GM21515 (cell line): ENCODE data around the gene IL6R.

Experiments used
- ATAC-seq: cut with Tn5 transposase; IDR thresholded peaks from one replicate; pipeline ENCODE4 v1.9.1; 2021; ENCODE audit not compliant: unreplicated experiment

The IL6R gene

GRCh38 chr1:154446789-154447188 lies 41.6 kb downstream of the IL6R start:
- ATAC-seq = no peak

DNA sequence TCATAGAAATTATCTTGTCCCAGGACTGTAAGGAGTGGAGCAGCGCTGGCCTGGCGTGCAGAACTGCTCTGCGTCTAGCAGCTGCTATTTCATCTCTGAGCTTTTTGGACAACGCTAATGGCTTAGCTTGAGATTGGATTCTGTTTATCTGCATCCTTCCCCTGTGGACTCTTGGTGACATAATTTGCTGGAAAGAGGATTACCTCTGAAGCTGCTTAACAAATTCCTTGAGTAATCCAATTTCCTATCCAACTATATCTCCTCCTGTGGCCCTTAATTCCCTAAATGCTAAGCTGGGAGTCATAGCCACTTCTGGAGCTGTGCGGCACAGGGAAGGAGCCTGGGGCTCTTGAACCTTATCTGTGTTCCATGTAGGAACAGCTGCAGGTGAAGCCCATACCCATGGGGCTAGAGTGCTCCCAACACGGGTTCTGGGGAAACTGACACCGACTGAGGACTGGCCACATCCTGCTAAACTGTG lies 43.2 kb downstream of the IL6R start:
- no peak for ATAC-seq

DNA sequence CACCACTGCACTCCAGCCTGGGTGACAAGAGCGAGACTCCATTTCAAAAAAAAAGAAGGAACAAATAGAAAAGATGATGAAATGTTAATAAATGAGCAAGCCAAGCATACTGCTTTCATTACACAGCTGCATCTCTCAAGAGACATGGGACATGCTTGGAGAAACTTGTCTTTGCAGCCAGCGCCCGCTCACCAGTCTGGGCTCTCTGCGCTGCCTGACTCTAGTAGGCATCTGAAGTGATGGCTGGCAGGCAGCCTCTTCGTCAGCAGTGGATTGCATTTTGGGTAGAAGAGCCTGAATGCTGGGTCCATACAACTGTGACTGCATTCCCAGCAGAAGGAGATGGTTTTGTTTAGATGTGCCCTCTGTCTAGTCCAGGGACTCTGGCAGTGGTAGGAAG lies 48.0 kb downstream of the IL6R start:
- no peak for ATAC-seq

DNA sequence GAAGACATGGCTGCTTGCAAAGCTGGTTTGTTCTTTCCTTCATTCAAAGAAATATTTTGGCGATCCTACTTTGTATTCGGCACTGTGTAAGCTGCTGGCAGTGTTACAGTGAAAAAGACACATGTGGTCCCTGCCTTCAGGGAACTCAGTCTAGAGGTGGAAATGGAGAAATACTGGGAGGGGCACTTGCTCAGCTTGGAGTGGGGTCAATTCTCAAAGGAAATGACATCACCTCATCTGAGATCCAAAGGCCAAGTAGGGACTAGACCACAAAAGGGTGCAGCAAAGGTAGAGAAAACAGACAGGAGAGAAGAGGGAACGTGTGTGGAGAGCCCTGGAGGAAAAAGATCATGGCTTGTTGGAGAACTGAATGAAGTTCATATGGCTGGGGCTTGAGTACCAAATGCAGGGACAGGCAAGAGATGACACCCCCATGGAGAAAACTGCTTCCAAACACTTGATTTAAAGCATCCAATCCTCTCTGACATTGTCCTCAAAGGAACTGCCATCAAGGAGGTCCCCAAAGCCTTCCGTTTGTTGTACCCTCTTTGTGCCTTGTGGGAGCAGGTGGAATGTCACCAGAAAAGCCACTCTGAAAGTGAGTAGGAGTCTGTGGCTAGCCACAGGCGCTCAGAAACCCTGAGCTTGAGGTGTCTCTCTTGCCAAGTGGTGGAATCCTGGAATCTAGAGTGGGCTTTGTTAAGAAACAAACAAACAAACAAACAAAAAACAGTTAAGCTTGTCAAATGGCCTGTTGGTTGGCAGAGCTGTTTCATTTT lies 48.6 kb downstream of the IL6R start:
- no peak for ATAC-seq

GRCh38 chr1:154454386-154455120 lies 49.4 kb downstream of the IL6R start:
- no peak for ATAC-seq

DNA sequence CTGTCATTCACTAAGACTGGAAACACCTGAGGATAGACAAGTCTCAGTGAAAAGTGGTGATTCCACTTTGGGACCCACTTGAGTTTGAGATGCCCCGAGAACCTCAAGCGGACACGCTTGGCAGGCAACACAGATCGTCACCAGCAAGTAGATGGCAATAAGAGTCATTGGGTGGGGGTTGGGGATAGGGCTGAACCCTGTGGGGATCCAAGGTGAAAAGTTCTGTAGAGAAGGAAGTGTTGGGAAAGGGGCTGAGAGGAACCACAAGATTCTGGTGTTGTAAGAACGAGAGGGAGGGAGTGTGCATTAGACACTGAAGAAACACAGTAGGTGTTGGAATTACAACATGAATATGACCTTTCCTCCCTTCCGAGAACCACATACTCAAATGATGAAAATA lies 51.5 kb downstream of the IL6R start:
- no peak for ATAC-seq

GRCh38 chr1:154459080-154459479 lies 53.9 kb downstream of the IL6R start:
- ATAC-seq = no peak

DNA sequence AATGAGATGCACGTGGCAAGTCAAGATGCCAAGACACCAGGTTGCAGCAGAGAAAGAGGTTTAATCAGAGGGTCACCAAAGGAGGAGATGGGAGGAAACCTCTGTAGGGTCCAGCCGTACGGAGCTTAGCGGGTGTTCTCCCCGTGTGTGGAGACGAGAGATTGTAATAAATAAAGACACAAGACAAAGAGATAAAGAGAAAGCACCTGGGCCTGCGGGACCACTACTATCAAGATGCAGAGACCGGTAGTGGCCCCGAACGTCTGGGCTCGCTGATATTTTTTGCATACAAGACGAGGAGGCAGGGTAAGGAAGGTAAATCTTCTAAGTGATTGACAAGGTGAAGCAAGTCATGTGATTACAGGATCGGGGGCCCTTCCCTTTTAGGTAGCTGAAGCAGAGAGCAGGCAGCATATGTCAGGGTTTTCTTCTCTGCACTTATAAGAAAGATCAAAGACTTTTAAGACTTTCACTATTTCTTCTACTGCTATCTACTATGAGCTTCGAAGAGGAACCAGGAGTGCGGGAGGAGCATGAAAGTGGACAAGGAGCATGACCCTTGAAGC lies 55.6 kb downstream of the IL6R start:
- ATAC-seq = no peak

GRCh38 chr1:154463512-154463990 lies 58.4 kb downstream of the IL6R start:
- ATAC-seq = no peak

DNA sequence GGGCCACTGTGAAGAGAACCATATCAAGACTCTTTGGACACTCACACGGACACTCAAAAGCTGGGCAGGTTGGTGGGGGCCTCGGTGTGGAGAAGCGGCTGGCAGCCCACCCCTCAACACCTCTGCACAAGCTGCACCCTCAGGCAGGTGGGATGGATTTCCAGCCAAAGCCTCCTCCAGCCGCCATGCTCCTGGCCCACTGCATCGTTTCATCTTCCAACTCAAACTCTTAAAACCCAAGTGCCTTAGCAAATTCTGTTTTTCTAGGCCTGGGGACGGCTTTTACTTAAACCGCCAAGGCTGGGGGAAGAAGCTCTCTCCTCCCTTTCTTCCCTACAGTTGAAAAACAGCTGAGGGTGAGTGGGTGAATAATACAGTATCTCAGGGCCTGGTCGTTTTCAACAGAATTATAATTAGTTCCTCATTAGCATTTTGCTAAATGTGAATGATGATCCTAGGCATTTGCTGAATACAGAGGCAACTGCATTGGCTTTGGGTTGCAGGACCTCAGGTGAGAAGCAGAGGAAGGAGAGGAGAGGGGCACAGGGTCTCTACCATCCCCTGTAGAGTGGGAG lies 60.6 kb downstream of the IL6R start:
- no peak for ATAC-seq

- ATAC-seq = no peak
Measured at GRCh38 chr1:154466206-154466605, 61.1 kb downstream of the IL6R start.

DNA sequence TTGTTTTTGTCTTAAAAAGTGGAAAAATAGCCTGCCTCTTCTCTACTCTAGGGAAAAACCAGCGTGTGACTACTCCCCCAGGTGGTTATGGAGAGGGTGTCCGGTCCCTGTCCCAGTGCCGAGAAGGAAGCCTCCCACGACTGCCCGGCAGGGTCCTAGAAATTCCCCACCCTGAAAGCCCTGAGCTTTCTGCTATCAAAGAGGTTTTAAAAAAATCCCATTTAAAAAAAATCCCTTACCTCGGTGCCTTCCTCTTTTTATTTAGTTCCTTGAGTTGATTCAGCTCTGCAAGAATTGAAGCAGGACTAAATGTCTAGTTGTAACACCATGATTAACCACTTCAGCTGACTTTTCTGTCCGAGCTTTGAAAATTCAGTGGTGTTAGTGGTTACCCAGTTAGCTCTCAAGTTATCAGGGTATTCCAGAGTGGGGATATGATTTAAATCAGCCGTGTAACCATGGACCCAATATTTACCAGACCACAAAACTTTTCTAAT lies 61.8 kb downstream of the IL6R start:
- no peak for ATAC-seq

DNA sequence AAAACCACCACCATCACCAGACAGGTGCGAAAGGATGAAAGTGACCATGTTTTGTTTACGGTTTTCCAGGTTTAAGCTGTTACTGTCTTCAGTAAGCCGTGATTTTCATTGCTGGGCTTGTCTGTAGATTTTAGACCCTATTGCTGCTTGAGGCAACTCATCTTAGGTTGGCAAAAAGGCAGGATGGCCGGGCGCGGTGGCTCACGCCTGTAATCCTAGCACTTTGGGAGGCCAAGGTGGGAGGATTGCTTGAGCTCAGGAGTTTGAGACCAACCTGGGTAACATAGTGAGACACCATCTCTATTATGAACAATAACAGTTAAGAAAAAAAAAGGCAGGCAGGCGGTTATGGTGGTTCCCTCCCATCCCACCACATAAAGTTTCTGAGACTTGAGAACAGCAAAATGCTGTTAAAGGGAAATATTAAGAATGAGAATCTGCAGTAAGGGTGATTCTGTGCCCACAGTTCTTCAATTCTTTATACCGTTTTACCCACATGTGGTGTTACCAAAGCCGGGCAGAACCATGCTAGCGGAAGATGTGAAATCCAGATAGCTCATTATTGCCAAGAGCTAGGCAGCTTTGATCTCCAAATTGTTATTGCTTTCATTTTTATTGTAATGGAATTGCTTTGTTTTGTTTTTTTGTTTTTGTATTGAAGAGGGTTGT lies 62.4 kb downstream of the IL6R start:
- no peak for ATAC-seq

- ATAC-seq = no peak
Measured at GRCh38 chr1:154468535-154469250, 63.5 kb downstream of the IL6R start.

GRCh38 chr1:154469844-154470560 lies 64.9 kb downstream of the IL6R start:
- no peak for ATAC-seq

DNA sequence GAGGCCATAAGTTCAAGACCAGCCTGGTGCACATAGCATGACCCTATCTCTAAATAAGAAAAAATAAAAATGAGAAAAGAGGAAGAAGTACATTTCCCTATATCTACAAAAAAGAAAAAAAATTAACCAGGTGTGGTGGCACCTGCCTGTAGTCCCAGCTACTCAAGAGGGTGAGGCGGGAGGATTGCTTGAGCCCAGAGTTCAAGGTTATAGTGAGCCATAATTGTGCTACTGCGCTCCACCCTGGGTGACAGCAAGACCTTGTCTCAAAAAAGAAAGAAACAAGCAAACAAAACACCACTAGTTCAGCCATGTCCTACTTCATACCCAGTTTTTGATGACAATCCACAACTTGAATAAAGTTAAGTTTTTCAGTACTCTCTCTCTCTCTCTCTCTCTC lies 66.2 kb downstream of the IL6R start:
- ATAC-seq = no peak

GRCh38 chr1:154474802-154475201 lies 69.7 kb downstream of the IL6R start:
- no peak for ATAC-seq

GRCh38 chr1:154476791-154477190 lies 71.6 kb downstream of the IL6R start:
- ATAC-seq = no peak

- ATAC-seq = no peak
Measured at GRCh38 chr1:154478013-154478412, 72.9 kb downstream of the IL6R start.

- no peak for ATAC-seq
Measured at GRCh38 chr1:154478639-154479038, 73.5 kb downstream of the IL6R start.
